ENCODE measurements around the gene PPM1D. TPM values are rescaled to one million over a fixed set of nuclear protein-coding genes. Genes with fewer than 3 reads are reported as not detected.

PPM1D gene
- total and polyA plus RNA-seq, 2 of the 13 experiments (the other 11 are each of a cell fraction or from before 2014, with no cell fraction given): 8.0 to 26.2 TPM

GRCh38 chr17:60602385-60602742 is 2.4 kb downstream of the PPM1D start:
- FAIRE-seq (no peak), DNase-seq (ENCODE audit: low spot score) (no peak), ATAC-seq (no peak)
- peaks cover 22% of the 10 kb centered on the region for H4K20me1 ChIP-seq (ENCODE audit: insufficient read depth, low read length)
- peak overlapping the region; percentile 86 for H3K4me2 ChIP-seq (ENCODE audit: low read depth, low read length)
- BruUV-seq (replicated peaks): no TSS peak
- H3K27ac ChIP-seq (ENCODE audit: extremely low read length, insufficient read depth, low read length): peak overlapping the region; percentile 98
- WGBS (ENCODE audit: low lambda C conversion rate): 3% methylated on average over 12 of the region's 12 CpGs
- in situ Hi-C loops (cut with HindIII; ENCODE audit: extremely low pct_ligation_motif_present, low pct_unique_long_range_greater_than_20kb): no loop called here
- intact Hi-C loops (cut with micrococcal nuclease; ENCODE audit: unreplicated experiment): no loop called here
- peaks cover 72% of the 10 kb centered on the region for H3K79me2 ChIP-seq (ENCODE audit: insufficient read depth, low read length)
- CTCF ChIA-PET (ENCODE audit: low intra/inter-chr PET ratio, low total read pairs): no interaction called here
- H3K4me1 ChIP-seq (ENCODE audit: insufficient read depth, low read length): peaks cover 48% of the 10 kb centered on the region
- POLR2A ChIA-PET: interaction anchor here (0.8 to 2.2 kb wide), 3 partner anchors 12 to 42 kb away, joined by 4 to 10 read pairs (median 4); no protein-coding TSS in a partner anchor
- H3K4me3 ChIP-seq (replicated peaks in 1 of 3; ENCODE audit: insufficient read depth in 1 of 3, low read depth in 2 of 3, low read length in 3 of 3): peak overlapping the region; percentile 86 to 99 (median 98)
- no peak overlapping the region for H2AFZ ChIP-seq (ENCODE audit: low read length)
- no peaks in the 10 kb centered on the region for H3K36me3 ChIP-seq (replicated peaks in 1 of 2; ENCODE audit: control insufficient read depth in 1 of 2, insufficient read depth in 2 of 2, low read length in 2 of 2)
- no peaks in the 10 kb centered on the region; a peak in 1 of 5 replicates for H3K27me3 ChIP-seq (ENCODE audit: control insufficient read depth in 1 of 2, insufficient read depth in 2 of 2, low read length in 2 of 2)
- no peaks in the 10 kb centered on the region for H3K9me3 ChIP-seq (ENCODE audit: low read length)
- H3K9ac ChIP-seq (ENCODE audit: insufficient read depth, low read depth, low read length): peak overlapping the region; percentile 96
- 0 out of 2 replicates have a peak, but pooled peaks have one; percentile 48 for TF ChIP-seq KMT2A (CRISPR knock-in tag; IDR thresholded peaks at IDR 0.05)
- 0 out of 2 replicates have a peak, but pooled peaks have one; percentile 15 for TF ChIP-seq PHF8 (CRISPR knock-in tag; IDR thresholded peaks at IDR 0.05)
- peak; percentile 37 for TF ChIP-seq ASH2L (IDR thresholded peaks at IDR 0.05; ENCODE audit: insufficient read length, low read depth, low read length)
- TF ChIP-seq TCF12 (IDR thresholded peaks at IDR 0.05): no peak
- TF ChIP-seq TCF12 (CRISPR knock-in tag; IDR thresholded peaks at IDR 0.05): no peak
- TF ChIP-seq GATAD1 (CRISPR knock-in tag; IDR thresholded peaks at IDR 0.05): 0 out of 2 replicates have a peak, but pooled peaks have one; percentile 8
- TF ChIP-seq ZNF468 (CRISPR knock-in tag; IDR thresholded peaks at IDR 0.05): no peak
- TF ChIP-seq NCOA5 (CRISPR knock-in tag; IDR thresholded peaks at IDR 0.05): no peak
- TF ChIP-seq TRIM22 (IDR thresholded peaks at IDR 0.05): no peak
- TF ChIP-seq, protein P1, sequence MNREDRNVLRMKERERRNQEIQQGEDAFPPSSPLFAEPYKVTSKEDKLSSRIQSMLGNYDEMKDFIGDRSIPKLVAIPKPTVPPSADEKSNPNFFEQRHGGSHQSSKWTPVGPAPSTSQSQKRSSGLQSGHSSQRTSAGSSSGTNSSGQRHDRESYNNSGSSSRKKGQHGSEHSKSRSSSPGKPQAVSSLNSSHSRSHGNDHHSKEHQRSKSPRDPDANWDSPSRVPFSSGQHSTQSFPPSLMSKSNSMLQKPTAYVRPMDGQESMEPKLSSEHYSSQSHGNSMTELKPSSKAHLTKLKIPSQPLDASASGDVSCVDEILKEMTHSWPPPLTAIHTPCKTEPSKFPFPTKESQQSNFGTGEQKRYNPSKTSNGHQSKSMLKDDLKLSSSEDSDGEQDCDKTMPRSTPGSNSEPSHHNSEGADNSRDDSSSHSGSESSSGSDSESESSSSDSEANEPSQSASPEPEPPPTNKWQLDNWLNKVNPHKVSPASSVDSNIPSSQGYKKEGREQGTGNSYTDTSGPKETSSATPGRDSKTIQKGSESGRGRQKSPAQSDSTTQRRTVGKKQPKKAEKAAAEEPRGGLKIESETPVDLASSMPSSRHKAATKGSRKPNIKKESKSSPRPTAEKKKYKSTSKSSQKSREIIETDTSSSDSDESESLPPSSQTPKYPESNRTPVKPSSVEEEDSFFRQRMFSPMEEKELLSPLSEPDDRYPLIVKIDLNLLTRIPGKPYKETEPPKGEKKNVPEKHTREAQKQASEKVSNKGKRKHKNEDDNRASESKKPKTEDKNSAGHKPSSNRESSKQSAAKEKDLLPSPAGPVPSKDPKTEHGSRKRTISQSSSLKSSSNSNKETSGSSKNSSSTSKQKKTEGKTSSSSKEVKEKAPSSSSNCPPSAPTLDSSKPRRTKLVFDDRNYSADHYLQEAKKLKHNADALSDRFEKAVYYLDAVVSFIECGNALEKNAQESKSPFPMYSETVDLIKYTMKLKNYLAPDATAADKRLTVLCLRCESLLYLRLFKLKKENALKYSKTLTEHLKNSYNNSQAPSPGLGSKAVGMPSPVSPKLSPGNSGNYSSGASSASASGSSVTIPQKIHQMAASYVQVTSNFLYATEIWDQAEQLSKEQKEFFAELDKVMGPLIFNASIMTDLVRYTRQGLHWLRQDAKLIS (CRISPR knock-in tag; IDR thresholded peaks at IDR 0.05): 0 out of 2 replicates have a peak, but pooled peaks have one; percentile 5
- TF ChIP-seq ZUFSP (CRISPR knock-in tag; IDR thresholded peaks at IDR 0.05; ENCODE audit: borderline replicate concordance): no peak
- TF ChIP-seq IRX3 (CRISPR knock-in tag; IDR thresholded peaks at IDR 0.05; ENCODE audit: borderline replicate concordance, low read depth): no peak
- no peak for TF ChIP-seq KLF12 (CRISPR knock-in tag; IDR thresholded peaks at IDR 0.05; ENCODE audit: borderline replicate concordance)
- TF ChIP-seq ZNF687 (CRISPR knock-in tag; IDR thresholded peaks at IDR 0.05): peak; percentile 36; the same call in 1 of the 2 replicates

Measured in HepG2 (cell line).